DMS 273 (cell line): ENCODE results near the gene MAGI2.
A peak's percentile ranks its signal among the peaks of the same experiment; 100 is the strongest.
"Not testable (repeated sequence)": the region's sequence is repeated elsewhere in the genome, so short reads cannot be mapped to it uniquely, and the experiment has no call there.

Experiments used
- DNase-seq: peaks from one replicate; lab custom pipeline; 2025; ENCODE audit not compliant: unreplicated experiment; lab: John Stamatoyannopoulos, UW

Gene MAGI2

DNA sequence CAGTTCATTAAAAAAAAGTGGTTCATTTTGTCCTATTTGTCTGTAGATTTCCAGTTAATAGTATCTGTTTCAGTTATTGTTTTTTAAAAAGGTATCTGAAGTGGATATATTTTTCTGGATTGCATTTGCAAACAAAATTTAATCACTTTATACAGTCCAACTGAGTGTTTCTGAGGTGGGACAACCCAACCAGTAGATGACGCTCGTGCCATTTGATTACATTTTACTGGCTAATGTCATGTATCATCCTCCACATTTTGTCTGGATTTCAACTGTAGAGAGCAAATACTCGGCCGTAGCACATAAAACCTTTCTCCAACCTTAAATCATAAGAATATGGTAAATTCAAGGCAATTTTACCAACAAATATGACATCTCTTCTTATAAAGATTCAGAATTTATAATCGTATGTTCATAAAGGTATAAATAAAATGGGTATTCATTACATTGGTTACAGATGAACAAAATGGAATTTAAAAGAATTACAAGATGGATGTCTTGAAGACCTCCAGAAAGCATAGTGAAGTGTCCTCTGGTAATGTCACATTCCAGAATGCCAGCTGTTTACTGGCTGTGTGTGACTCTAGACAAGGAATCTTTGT, 865.9 kb downstream of the MAGI2 start:
- peak; percentile 37 for DNase-seq

DNA sequence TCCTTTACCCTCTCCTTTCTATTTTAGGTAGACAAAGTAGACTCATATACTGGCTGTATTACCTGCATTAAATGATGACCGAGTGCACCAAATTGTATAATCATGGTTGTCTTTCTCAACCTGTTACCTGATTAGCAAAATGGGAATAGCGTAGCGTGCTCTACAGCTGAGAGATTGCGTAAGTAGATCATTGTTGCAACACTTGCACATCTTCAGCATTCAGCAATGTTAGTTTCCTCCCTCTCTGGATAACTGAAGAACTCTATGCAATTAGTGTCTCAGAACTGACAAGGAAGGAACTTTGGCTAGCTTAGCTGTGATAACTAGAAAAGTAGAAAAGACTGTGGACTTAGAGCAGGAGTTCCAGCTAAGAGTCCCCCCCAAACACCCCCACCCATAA, 867.5 kb downstream of the MAGI2 start:
- no peak for DNase-seq

DNA sequence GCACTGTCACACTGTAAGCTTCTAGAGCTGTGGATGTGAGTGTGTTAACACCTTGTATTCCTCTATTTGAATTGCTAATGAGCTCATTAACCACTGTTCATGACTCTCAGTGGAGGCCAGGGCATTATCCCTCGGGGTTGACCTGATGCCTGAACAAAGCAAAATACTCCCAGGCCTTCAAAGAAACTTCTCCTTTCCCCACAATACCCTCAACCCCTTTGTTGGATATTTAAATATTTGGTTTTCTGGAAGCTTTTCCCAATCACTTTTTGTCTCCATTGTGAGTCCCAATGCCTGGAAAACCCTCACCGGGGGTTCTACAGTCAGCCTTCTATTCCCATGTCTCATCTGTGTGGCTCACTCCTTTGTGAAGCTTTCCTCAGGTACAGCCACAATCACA, 874.8 kb downstream of the MAGI2 start:
- DNase-seq: peak; percentile 9

DNA sequence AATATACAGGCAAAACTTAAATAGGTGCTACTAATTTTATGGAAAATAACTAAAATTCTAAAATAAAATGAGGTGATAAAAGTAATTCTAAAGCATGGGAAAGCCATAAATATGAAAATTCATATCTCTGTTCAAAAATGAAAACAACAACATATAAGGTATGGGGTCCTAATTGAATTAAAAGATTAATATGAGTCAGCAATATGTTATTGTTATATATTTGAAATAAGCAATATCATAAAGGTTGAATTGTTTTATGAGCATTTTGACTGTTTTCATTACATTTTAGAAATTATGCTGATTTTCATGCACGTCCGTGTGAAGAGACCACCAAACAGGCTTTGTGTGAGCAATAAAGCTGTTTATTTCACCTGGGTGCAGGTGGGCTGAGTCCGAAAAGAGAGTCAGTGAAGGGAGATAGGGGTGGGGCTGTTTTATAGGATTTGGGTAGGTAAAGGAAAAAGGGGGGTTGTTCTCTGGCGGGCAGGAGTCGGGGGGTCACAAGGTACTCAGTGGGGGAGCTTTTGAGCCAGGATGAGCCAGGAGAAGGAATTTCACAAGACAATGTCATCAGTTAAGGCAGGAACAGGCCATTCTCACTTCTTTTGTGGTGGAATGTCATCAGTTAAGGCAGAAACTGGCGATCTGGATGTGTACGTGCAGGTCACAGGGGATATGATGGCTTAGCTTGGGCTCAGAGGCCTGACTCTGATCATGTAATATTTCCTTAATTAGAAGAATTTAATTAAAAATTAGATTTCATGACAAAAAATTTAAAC, 876.1 kb downstream of the MAGI2 start:
- not testable (repeated sequence) for DNase-seq

DNA sequence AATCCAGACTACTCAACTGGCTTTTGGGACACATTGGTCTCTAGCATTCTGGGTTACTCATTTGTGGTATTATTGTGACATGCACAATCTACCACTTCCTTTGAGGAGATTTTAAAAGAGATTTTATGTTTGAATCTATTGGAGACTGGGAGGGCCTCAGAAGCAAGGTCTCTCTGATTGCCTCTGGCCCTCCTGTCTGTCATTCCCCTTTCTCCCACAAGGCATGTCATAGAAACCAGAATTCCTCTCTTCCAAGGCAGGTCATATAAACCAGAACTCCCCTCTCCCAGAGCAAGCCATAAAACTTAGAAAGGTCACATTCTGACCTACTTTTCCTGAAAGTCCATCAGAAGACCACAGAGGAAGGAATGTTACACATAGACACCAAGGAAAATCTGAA, 877.2 kb downstream of the MAGI2 start:
- no peak for DNase-seq

DNA sequence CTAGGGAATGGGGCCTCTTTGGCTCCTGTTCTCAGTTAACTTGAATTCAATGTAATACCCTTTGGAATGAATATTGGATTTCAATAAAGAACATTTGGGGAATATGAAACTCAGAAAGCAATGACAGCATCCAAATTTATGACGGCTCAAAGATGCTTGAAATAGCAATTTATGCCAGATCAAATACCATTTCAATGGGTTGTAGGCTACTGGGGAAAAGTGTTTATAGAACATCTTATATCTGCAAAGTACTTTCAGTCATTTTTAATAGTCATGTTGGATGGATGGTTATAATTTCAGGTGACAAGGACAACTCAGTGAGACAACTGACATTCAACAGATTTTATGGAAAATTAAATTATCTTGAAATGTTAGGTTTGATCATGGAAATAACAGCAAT, 882.2 kb downstream of the MAGI2 start:
- no peak for DNase-seq

DNA sequence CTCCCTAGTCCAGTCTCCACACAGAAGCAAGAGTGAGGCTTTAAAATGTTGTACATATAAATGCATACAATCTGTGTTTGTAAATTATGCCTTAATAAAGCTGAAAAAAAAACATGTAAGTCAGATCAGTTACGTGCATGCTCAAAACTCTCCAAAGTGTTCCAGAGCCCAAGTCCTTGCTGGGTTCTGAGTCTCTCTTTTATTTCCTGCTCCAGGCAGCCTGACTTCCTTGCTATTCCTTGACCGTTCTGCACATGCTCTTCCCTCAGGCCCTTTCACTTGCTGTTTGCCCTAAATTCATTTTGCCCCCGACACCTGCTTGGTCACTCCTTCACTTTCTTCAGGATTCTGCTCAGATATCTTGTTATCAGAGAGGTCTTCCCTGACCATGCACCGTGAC, 884.8 kb downstream of the MAGI2 start:
- DNase-seq: no peak

DNA sequence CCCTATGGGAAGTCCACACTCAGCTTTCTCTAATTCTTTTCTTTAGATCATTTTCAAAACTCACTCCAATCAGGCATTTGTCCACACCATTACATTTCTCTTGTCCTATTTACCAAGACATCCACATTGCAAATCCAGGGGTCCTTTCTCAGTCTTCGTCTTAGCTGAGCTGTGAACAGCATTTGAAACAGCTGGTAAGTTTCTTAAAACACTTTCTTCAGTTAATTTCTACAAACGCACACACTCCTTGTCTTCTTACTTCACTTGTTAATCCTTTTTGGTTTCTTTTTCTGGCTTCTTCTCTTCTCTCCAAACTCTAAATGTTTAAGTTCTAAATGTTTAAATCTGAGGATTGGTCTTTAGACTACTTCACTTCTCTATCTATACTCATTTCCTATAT, 885.6 kb downstream of the MAGI2 start:
- DNase-seq: no peak

DNA sequence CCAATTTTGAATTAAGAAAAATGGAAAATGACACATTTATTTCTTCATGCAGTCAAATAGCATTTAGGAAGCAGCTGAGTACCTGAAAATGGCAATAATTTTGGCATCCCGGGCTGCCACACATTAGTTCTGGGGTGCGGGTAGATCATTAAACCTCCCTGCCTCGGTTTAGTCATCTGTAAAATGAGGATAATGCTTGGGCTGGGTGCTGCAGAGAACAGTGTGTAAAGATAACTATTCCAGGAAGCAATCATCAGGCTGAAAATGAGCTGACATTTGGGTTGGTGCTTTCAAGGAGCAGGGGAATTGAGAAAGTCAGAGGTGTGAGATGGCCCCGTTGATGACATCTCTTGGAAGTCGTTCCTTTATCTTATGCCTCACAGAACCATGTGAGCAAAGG, 887.7 kb downstream of the MAGI2 start:
- no peak for DNase-seq

DNA sequence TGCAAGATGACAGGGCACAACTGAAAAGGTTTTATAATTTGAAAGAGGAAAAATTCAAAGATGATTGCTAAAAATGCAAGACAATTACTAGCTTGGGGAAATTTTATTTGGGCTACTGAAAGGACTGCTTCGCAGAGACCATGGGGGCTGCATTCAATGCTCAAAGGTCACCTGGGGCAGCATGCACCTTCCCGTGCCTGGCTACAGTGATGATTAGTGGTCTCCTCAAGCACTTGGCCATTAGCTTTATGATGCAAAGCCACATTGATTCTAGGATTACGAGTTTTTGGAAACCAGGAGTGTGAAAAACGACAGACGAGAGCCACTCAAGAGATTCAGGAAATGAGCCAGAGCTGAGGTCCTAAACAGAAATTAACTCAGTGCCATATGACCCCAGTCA, 890.3 kb downstream of the MAGI2 start:
- no peak for DNase-seq

DNA sequence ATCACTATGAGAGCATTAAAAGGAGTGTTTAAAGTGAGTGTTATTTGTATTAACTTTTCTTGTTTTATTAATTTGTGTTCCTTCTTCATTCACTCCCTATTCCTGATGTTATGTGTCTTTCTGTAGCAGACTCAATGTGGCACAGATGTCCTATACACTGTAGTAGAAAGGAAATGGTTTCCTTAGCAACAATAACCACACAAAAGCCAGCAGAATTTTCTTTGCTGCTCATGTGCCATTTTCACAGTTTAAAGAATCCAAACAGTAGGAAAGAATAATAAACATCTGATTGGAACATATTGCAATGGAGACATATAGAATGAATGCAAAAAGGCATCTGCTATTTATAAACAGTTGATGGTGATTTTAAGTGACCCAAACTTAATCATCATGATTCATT, 891.3 kb downstream of the MAGI2 start:
- DNase-seq: peak; percentile 21

DNA sequence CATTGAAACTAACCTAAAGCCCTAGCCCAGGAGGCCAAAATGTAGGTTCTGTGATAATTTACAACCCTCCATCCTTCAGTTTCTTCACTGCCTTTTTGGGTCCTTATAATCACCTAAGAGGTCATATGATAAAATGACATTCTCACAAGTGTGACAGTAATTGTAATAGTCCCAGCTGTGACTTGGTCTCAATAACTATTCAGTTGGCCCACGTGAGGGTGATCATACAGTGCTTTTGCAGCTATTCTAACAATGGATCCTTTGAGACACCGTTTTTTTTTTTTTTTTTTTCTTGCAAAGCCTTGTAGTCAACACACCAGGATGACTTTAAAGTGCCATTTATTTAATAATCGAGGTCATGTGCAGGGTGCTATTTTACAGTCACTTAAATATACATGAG, 894.9 kb downstream of the MAGI2 start:
- no peak for DNase-seq

DNA sequence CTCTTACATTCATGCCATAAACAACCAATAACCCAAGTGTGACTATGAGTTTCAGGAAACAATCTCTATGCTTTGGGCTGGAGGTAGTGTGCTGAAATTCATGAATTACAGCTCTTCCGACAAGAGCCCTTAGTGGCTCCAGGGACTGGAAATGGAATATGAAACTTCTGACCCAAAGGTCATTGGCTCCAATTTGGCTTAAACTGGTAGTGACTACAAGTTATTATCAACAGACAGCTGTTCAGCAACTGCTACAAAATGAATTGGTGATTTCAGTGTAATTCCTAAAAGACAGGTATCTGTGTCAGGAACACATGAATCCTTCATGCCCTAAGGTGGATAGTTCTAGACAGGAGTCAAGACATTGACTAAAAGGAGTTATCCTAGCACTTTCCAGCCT, 909.5 kb downstream of the MAGI2 start:
- DNase-seq: no peak

DNA sequence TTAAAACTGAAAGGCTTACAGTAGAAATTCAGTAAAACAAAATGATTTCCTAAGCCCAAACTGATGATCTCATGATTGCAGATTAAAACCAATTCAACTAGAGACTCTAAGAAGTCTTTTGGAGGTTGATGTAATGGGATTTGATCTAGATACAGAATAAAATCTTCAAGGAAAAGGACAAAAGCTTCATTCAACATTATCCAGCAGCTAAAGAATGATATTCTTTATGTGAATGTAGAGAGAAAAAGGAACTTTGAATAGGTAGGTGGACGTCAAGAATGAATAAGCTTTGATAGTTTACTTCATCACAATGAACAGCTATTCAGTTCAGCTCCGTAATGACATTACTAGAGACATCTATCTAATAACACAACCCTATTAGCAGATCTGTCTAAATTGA, 910.5 kb downstream of the MAGI2 start:
- no peak for DNase-seq

DNA sequence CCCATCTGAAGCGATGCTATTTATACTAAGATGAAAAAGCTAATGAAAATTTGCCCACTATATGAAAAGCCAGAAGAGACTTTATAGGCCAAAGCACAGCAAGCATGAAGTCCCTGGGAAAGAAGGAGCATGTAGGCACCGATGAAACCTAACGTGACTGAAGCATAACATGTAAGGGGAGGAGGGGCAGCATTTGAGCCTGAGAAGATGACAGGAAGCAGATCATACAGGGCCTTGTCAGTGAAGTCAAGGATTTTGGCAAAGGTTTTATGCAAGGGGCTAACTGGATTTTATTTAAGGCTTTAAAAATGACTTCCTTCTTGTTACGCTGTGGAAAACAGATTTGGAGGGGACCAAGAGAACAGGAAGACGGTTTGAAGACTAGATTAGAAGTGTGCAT, 910.9 kb downstream of the MAGI2 start:
- no peak for DNase-seq

DNA sequence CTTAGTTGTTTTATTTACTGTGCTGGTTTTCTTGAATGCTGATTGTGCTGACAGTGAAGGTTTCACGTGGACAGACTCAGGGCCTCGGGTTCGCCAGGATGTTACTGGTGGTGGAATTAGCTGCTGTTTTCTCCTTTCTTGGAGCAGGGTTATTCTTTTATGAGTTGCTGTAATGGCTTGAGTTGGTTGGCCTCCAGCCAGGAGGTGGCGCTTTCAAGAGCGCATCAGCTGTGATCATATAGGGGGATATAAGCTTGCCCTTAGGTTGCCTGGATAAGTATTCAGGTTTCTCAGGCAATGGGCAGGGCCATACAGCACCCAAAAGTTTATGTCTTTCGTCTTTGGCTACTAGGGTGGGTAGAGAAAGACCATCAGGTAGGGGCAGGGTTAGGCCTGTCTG, 913.6 kb downstream of the MAGI2 start:
- no peak for DNase-seq

DNA sequence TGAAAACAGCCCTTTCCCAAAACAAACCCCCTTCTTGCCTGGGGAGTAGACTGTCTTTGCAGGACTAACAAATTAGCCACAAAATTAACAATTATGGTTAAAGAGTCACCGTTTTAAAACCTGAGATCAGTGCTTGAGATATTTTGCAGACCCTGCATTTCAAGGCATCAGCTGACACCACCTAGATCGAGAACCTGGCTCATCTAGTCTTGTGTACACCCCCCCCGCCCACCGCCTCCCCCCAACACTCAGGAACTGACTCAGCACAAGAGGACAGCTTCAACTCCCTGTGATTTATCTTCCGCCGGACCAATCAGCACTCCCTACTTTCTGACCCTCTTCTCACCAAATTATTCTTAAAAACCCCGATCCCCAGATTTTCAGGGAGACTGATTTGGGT, 917.8 kb downstream of the MAGI2 start:
- no peak for DNase-seq

DNA sequence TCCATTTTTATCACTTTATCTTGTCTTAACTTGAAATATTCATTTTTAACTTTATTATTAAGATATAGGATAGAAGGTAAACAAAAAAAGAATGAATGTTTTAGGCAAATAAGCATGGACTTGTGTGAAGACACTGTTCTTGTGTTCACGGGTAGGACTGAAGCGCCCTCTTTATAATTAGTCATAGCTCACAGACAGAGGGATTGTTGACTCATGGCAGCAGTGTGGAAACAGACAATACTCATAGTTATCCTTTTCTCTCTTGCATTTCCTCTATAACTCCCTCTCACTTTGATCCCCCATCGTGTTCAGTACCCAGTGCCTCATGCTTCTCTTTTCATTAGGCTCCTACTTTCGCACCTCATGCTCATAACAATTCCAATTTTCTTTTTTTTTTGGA, 923.1 kb downstream of the MAGI2 start:
- DNase-seq: peak; percentile 38

DNA sequence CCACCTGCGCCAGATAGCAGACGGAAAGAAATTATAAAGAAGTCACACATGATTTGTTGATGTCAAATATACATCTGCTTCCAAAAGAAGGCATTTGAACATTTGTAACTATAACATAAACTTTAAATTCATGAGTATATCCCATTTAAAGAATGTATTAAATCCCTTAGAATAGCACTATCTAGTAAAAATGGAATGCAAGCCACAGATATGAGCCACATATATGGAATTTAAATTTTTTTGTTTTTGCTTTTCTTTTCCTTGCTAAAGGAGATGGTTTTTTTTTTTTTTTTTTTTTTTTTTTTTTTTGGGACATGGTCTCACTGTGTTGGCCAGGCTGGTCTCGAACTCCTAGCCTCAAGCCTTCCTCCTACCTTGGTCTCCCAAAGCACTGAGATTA, 924.1 kb downstream of the MAGI2 start:
- no peak for DNase-seq

DNA sequence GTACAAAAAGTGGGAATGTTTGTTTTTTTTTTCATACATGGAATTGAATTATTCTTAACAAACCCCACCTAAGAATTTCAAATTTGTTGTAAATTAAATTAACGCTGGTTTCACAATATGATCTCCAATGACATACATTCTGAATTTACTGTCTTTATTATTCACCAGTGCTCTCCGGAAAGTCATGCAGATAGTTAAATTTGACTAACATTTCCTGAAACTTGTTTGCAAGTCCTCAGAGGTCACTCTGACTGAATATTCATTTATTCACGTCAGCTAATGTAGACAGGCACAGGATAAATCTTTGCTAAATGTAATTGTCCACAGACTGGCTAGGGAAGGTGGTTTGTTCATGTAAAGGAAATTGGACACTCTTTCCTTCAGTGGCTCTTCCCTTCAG, 924.5 kb downstream of the MAGI2 start:
- DNase-seq: no peak

DNA sequence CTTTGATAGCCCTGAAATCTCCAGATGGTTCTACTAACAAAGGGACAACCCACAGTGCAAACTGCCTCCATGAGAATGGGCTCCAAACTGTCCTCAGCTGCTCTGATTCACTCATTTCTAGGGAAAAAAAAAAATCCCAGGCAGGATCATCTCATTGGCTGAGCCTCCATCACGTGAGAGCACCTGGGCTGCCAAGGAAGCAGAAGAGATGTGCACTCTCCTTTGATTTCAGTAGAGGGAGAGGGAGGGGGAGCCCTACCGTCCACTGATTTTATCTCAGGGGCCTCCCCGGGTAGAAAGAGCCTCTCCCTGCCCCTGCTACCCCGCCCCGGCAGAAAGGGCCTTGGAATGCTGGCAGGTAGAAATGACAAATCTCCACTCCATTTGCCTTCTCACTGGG, 929.5 kb downstream of the MAGI2 start:
- DNase-seq: no peak

DNA sequence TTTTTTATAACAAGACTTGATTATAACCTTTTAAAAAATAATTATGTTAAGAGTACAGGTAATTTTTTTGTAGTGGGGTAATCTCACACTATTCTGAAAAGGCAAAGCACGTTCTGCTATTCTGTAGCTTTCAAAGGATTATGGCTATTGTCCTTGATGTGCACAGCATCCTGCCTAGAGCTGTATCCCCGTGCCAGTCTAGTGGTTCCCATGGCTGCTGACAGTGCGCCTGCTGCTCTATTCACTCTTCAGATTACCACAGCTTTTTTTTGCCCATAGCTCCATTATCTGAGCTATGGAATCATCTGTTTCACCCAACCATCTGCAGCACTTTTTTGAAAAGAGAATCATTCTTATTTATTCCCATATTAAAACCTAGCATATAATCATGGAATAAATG, 931.5 kb downstream of the MAGI2 start:
- DNase-seq: no peak

DNA sequence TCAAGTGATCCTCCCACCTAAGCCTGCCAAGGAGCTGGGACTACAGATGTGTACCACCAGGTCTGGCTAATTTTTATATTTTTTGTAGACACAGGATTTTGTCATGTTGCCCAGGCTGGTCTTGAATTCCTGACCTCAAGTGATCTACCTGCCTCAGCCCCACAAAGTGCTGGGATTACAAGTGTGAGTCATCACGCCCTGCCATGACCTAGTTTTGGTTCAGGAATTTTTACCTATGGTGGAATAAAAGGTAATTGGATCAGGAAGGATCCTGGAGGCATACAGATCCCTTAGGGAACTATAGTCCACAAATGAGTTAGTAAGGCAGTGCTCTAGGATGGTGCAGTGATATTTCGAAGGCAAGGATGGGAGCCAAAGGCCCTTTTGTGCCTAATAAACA, 937.0 kb downstream of the MAGI2 start:
- no peak for DNase-seq
